Activated naive CD8-positive, alpha-beta T cell treated with anti-CD3 and anti-CD28 coated beads for 36 hours (primary cell): Measurements from ENCODE around the gene KCNJ10. TPM values are rescaled to one million over a fixed set of nuclear protein-coding genes. Genes with fewer than 3 reads are reported as not detected.
A peak's percentile ranks its signal among the peaks of the same experiment; 100 is the strongest.

Experiments used
- DNase-seq: peaks from one replicate; pipeline ENCODE4 v3.0.0; 2021
- H3K27ac Mint-ChIP-seq: one replicate; pipeline ENCODE4 v1.8.0; 2022; ENCODE audit warnings: mild to moderate bottlenecking, moderate library complexity, mixed read lengths
- H3K27me3 Mint-ChIP-seq: one replicate; pipeline ENCODE4 v1.8.0; 2022; ENCODE audit warnings: mild to moderate bottlenecking, mixed read lengths
- H3K36me3 Mint-ChIP-seq: one replicate; pipeline ENCODE4 v1.8.0; 2021; ENCODE audit warnings: mild to moderate bottlenecking, mixed read lengths
- H3K4me1 Mint-ChIP-seq: one replicate; pipeline ENCODE4 v1.8.0; 2021; ENCODE audit warnings: mixed read lengths
- H3K4me3 Mint-ChIP-seq: one replicate; pipeline ENCODE4 v1.8.0; 2022; ENCODE audit warnings: mild to moderate bottlenecking, moderate library complexity, mixed read lengths
- H3K9me3 Mint-ChIP-seq: one replicate; pipeline ENCODE4 v1.8.0; 2022; ENCODE audit warnings: mixed read lengths
- total RNA-seq, 2 experiments: library from RNA; stranded (reverse); gene quantifications; one replicate each; pipeline ENCODE4 v1.2.3, GENCODE V29; 2021

Gene KCNJ10
- total RNA-seq, 2 experiments from 2014 or later, result not detected

GRCh38 chr1:160104486-160104885 lies 34.5 kb upstream of the KCNJ10 start:
- no peak overlapping the region for H3K27ac Mint-ChIP-seq
- H3K4me3 Mint-ChIP-seq, result no peak overlapping the region
- no peaks in the 10 kb centered on the region for H3K9me3 Mint-ChIP-seq
- H3K27me3 Mint-ChIP-seq, result peaks cover 4% of the 10 kb centered on the region
- no peak for DNase-seq
- peaks cover 40% of the 10 kb centered on the region for H3K4me1 Mint-ChIP-seq
- H3K36me3 Mint-ChIP-seq, result no peaks in the 10 kb centered on the region

GRCh38 chr1:160103658-160104408 lies 33.9 kb upstream of the KCNJ10 start:
- no peak overlapping the region for H3K27ac Mint-ChIP-seq

GRCh38 chr1:160101717-160102522 lies 32.0 kb upstream of the KCNJ10 start:
- no peaks in the 10 kb centered on the region for H3K9me3 Mint-ChIP-seq
- H3K27me3 Mint-ChIP-seq, result no peaks in the 10 kb centered on the region
- H3K4me3 Mint-ChIP-seq, result no peak overlapping the region
- peaks cover 2% of the 10 kb centered on the region for H3K36me3 Mint-ChIP-seq
- peak overlapping the region; percentile 93 for H3K27ac Mint-ChIP-seq
- H3K4me1 Mint-ChIP-seq, result peaks cover 46% of the 10 kb centered on the region
- no peak for DNase-seq

More at GRCh38 chr1:160103658-160104408, 33.9 kb upstream of the KCNJ10 start:
- Mint-ChIP-seq H3K36me3 (no peaks in the 10 kb centered on the region), H3K4me3 (no peak overlapping the region), H3K27me3 (peaks cover under 1% of the 10 kb centered on the region), H3K4me1 (peaks cover 42% of the 10 kb centered on the region), H3K9me3 (no peaks in the 10 kb centered on the region)
- DNase-seq, result no peak

- peak overlapping the region; percentile 93 for H3K27ac Mint-ChIP-seq
- peak overlapping the region; percentile 33 for H3K4me3 Mint-ChIP-seq
- no peaks in the 10 kb centered on the region for H3K27me3 Mint-ChIP-seq
- H3K4me1 Mint-ChIP-seq, result peaks cover 54% of the 10 kb centered on the region
- H3K36me3 Mint-ChIP-seq, result peaks cover 2% of the 10 kb centered on the region
- DNase-seq, result peak; percentile 79
- no peaks in the 10 kb centered on the region for H3K9me3 Mint-ChIP-seq
Measured at GRCh38 chr1:160101037-160101716, 31.2 kb upstream of the KCNJ10 start.

- no peak for DNase-seq
- no peaks in the 10 kb centered on the region for H3K27me3 Mint-ChIP-seq
- peaks cover 2% of the 10 kb centered on the region for H3K36me3 Mint-ChIP-seq
- no peaks in the 10 kb centered on the region for H3K9me3 Mint-ChIP-seq
- no peak overlapping the region for H3K4me3 Mint-ChIP-seq
- peak overlapping the region; percentile 93 for H3K27ac Mint-ChIP-seq
- H3K4me1 Mint-ChIP-seq, result peaks cover 60% of the 10 kb centered on the region
Measured at GRCh38 chr1:160099716-160100375, 29.9 kb upstream of the KCNJ10 start.

- peak; percentile 95 for DNase-seq
- Mint-ChIP-seq H3K9me3 (no peaks in the 10 kb centered on the region), H3K4me3 (peak overlapping the region; percentile 71), H3K27me3 (no peaks in the 10 kb centered on the region), H3K27ac (peak overlapping the region; percentile 84), H3K36me3 (peaks cover 2% of the 10 kb centered on the region), H3K4me1 (peaks cover 66% of the 10 kb centered on the region)
Measured at GRCh38 chr1:160098852-160099561, 29.0 kb upstream of the KCNJ10 start.

- DNase-seq, result peak; percentile 92
- Mint-ChIP-seq H3K9me3 (no peaks in the 10 kb centered on the region), H3K27me3 (no peaks in the 10 kb centered on the region), H3K36me3 (peaks cover 2% of the 10 kb centered on the region), H3K27ac (peak within 1 kb of the TSS; percentile 89), H3K4me3 (peak within 1 kb of the TSS; percentile 90), H3K4me1 (peaks cover 68% of the 10 kb centered on the region)
Measured at GRCh38 chr1:160097911-160098851, 28.2 kb upstream of the KCNJ10 start, which contains the start of gene IGSF8. Gene IGSF8 (minus strand): TSS chr1:160098619. CDS start chr1:160098472, 147 bp downstream.

- Mint-ChIP-seq H3K27ac (peak overlapping the region; percentile 89), H3K4me1 (peaks cover 64% of the 10 kb centered on the region)
- DNase-seq, result peak; percentile 47
Measured at GRCh38 chr1:160097151-160097910, 27.4 kb upstream of the KCNJ10 start.

GRCh38 chr1:160096274-160097116 lies 26.5 kb upstream of the KCNJ10 start:
- H3K27ac Mint-ChIP-seq, result peak overlapping the region; percentile 89
- H3K4me1 Mint-ChIP-seq, result peaks cover 58% of the 10 kb centered on the region

More at GRCh38 chr1:160097151-160097910, 27.4 kb upstream of the KCNJ10 start:
- H3K36me3 Mint-ChIP-seq, result peaks cover 2% of the 10 kb centered on the region
- H3K27me3 Mint-ChIP-seq, result no peaks in the 10 kb centered on the region
- peak overlapping the region; percentile 90 for H3K4me3 Mint-ChIP-seq
- H3K9me3 Mint-ChIP-seq, result no peaks in the 10 kb centered on the region

GRCh38 chr1:160095382-160096105 lies 25.6 kb upstream of the KCNJ10 start:
- H3K27ac Mint-ChIP-seq, result peak overlapping the region; percentile 32
- peaks cover 5% of the 10 kb centered on the region for H3K36me3 Mint-ChIP-seq
- peaks cover 49% of the 10 kb centered on the region for H3K4me1 Mint-ChIP-seq
- H3K27me3 Mint-ChIP-seq, result no peaks in the 10 kb centered on the region
- no peaks in the 10 kb centered on the region for H3K9me3 Mint-ChIP-seq
- no peak for DNase-seq
- H3K4me3 Mint-ChIP-seq, result peak overlapping the region; percentile 12

More at GRCh38 chr1:160096274-160097116, 26.5 kb upstream of the KCNJ10 start:
- peak overlapping the region; percentile 90 for H3K4me3 Mint-ChIP-seq
- no peaks in the 10 kb centered on the region for H3K9me3 Mint-ChIP-seq
- H3K27me3 Mint-ChIP-seq, result no peaks in the 10 kb centered on the region
- peaks cover 5% of the 10 kb centered on the region for H3K36me3 Mint-ChIP-seq
- no peak for DNase-seq

GRCh38 chr1:160094806-160095205 lies 24.8 kb upstream of the KCNJ10 start:
- Mint-ChIP-seq H3K36me3 (peaks cover 5% of the 10 kb centered on the region), H3K4me1 (peaks cover 44% of the 10 kb centered on the region), H3K27ac (no peak overlapping the region), H3K27me3 (no peaks in the 10 kb centered on the region), H3K9me3 (no peaks in the 10 kb centered on the region), H3K4me3 (no peak overlapping the region)
- no peak for DNase-seq
